ENCODE data around the gene KDM2B. TPM values are rescaled to one million over a fixed set of nuclear protein-coding genes. Genes with fewer than 3 reads are reported as not detected.

The KDM2B gene
- polyA plus RNA-seq, 1 donor (not counting 4 experiments of a cell fraction or from before 2014, with no cell fraction given), result 10.3 TPM

DNA sequence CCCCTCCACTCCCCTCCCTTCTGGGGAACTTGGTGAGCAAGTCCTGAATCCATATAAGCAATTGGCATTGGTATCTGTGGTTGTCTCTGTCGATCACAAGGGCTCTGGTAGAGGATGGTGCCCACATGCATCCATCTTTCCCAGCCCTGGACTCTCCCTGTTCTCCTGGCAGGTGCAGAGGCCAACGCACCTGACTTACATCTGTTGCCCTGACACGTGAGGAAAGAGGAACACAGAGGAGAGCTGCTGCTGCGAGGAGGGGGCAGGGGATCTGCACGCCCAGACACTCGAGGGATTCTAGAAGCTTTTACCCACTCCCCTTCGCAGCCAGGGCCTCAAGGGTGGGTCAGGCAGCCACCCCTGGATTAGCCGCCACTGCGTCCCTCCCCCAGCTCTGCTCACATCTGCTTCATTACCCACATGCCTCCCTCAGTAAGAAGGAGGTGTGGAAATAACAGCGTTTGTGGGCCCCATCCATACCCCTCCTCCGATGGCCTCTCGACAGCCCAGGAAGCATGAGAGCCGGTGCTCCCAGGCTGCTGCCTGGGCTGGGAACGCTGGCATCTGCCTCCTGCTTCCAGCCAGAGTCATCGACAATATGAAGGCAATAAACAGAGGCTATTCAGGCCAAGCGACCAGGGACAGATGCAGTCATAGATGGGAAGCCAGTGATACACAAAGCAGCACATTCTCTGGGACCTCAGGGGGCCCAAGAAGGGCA, 56.5 kb downstream of the KDM2B start:
- dilution Hi-C loops (cut with MboI; ENCODE audit: extremely low pct_ligation_motif_present, low sequenced_read_pairs), result loop anchor here (5.0 kb wide), 1 partner anchor 52 kb away; no protein-coding TSS in a partner anchor
- Histone ChIP-seq H3K27me3 (ENCODE audit: control insufficient read depth, extremely low read depth, insufficient read depth, low read length) (no peaks in the 10 kb centered on the region), H3K4me3 (ENCODE audit: control insufficient read depth in 2 of 3, extremely low read depth in 1 of 3, insufficient read depth in 2 of 3, low read depth in 1 of 3, low read length in 3 of 3) (no peak overlapping the region), H3K9ac (ENCODE audit: control insufficient read depth, extremely low read depth, insufficient read depth, low read length) (no peak overlapping the region), H3K4me1 (ENCODE audit: control insufficient read depth, extremely low read depth, insufficient read depth, low read length) (no peaks in the 10 kb centered on the region), H3K79me2 (ENCODE audit: control insufficient read depth, insufficient read depth, low read length) (no peaks in the 10 kb centered on the region), H4K20me1 (ENCODE audit: control insufficient read depth, extremely low read depth, insufficient read depth, low read length) (no peaks in the 10 kb centered on the region), H3K9me3 (ENCODE audit: control insufficient read depth, low read depth, low read length) (no peaks in the 10 kb centered on the region), H3K9me1 (ENCODE audit: control insufficient read depth, extremely low read depth, insufficient read depth, low read length) (no peaks in the 10 kb centered on the region), H2AFZ (ENCODE audit: control insufficient read depth, low read length) (no peak overlapping the region), H3K27ac (ENCODE audit: control insufficient read depth, insufficient read depth, low read length) (no peak overlapping the region), H3K4me2 (ENCODE audit: control insufficient read depth, extremely low read depth, insufficient read depth, low read depth, low read length) (no peak overlapping the region), H3K36me3 (ENCODE audit: control insufficient read depth in 2 of 2, extremely low read depth in 1 of 2, insufficient read depth in 2 of 2, low read length in 2 of 2) (no peaks in the 10 kb centered on the region)
- no peak for DNase-seq (ENCODE audit: low read depth, low spot score)
- TF ChIP-seq, protein P1, sequence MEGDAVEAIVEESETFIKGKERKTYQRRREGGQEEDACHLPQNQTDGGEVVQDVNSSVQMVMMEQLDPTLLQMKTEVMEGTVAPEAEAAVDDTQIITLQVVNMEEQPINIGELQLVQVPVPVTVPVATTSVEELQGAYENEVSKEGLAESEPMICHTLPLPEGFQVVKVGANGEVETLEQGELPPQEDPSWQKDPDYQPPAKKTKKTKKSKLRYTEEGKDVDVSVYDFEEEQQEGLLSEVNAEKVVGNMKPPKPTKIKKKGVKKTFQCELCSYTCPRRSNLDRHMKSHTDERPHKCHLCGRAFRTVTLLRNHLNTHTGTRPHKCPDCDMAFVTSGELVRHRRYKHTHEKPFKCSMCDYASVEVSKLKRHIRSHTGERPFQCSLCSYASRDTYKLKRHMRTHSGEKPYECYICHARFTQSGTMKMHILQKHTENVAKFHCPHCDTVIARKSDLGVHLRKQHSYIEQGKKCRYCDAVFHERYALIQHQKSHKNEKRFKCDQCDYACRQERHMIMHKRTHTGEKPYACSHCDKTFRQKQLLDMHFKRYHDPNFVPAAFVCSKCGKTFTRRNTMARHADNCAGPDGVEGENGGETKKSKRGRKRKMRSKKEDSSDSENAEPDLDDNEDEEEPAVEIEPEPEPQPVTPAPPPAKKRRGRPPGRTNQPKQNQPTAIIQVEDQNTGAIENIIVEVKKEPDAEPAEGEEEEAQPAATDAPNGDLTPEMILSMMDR (optimal IDR thresholded peaks at IDR 0.05 in 1 of 3, IDR thresholded peaks at IDR 0.05 in 1 of 3, conservative IDR thresholded peaks at IDR 0.05 in 1 of 3; ENCODE audit: extremely low read depth in 1 of 3, insufficient read depth in 2 of 3, low read length in 3 of 3), result no peak
- no peak for TF ChIP-seq EZH2 (IDR thresholded peaks at IDR 0.05; ENCODE audit: low read length)
- FAIRE-seq, result no peak

DNA sequence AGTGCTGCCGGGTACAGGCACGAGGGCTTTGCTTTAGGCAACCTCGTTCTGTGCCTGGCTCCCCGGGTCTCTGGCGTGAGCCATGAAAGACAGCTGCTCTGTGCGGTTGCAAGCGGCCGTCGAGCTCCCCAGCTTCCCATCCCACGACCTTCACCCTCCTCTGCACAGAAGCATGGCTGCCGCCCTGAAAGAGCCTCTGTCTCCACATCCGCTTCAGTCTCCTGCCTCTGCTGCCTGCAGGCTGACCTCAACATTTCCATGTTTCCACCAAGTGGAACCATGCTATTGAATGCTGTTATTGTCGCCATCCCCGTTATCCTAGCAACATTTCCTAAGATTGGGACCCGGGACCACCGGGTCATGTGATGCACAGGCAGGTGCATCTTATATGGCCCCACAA, 57.1 kb downstream of the KDM2B start:
- H3K79me2 ChIP-seq (ENCODE audit: control insufficient read depth, insufficient read depth, low read length), result no peaks in the 10 kb centered on the region
- no peak overlapping the region for H3K27ac ChIP-seq (ENCODE audit: control insufficient read depth, insufficient read depth, low read length)
- FAIRE-seq (no peak), DNase-seq (ENCODE audit: low read depth, low spot score) (no peak)
- no peak overlapping the region for H3K9ac ChIP-seq (ENCODE audit: control insufficient read depth, extremely low read depth, insufficient read depth, low read length)
- no peak overlapping the region for H3K4me3 ChIP-seq (ENCODE audit: control insufficient read depth in 2 of 3, extremely low read depth in 1 of 3, insufficient read depth in 2 of 3, low read depth in 1 of 3, low read length in 3 of 3)
- H3K4me1 ChIP-seq (ENCODE audit: control insufficient read depth, extremely low read depth, insufficient read depth, low read length), result no peaks in the 10 kb centered on the region
- no peaks in the 10 kb centered on the region for H3K9me1 ChIP-seq (ENCODE audit: control insufficient read depth, extremely low read depth, insufficient read depth, low read length)
- no peaks in the 10 kb centered on the region for H3K36me3 ChIP-seq (ENCODE audit: control insufficient read depth in 2 of 2, extremely low read depth in 1 of 2, insufficient read depth in 2 of 2, low read length in 2 of 2)
- TF ChIP-seq, protein P1 (optimal IDR thresholded peaks at IDR 0.05 in 1 of 3, IDR thresholded peaks at IDR 0.05 in 1 of 3, conservative IDR thresholded peaks at IDR 0.05 in 1 of 3; ENCODE audit: extremely low read depth in 1 of 3, insufficient read depth in 2 of 3, low read length in 3 of 3), result no peak
- no peak for TF ChIP-seq EZH2 (IDR thresholded peaks at IDR 0.05; ENCODE audit: low read length)
- dilution Hi-C loops (cut with MboI; ENCODE audit: extremely low pct_ligation_motif_present, low sequenced_read_pairs), result loop anchor here (5.0 kb wide), 1 partner anchor 51 kb away; no protein-coding TSS in a partner anchor
- H3K4me2 ChIP-seq (ENCODE audit: control insufficient read depth, extremely low read depth, insufficient read depth, low read depth, low read length), result no peak overlapping the region
- no peaks in the 10 kb centered on the region for H4K20me1 ChIP-seq (ENCODE audit: control insufficient read depth, extremely low read depth, insufficient read depth, low read length)
- H3K27me3 ChIP-seq (ENCODE audit: control insufficient read depth, extremely low read depth, insufficient read depth, low read length), result no peaks in the 10 kb centered on the region
- no peaks in the 10 kb centered on the region for H3K9me3 ChIP-seq (ENCODE audit: control insufficient read depth, low read depth, low read length)
- no peak overlapping the region for H2AFZ ChIP-seq (ENCODE audit: control insufficient read depth, low read length)

Data from keratinocyte (primary cell).